Fibroblast of the aortic adventitia (primary cell): ENCODE results near the gene CRACR2B. TPM values are rescaled to one million over a fixed set of nuclear protein-coding genes. Genes with fewer than 3 reads are reported as not detected.

Experiments used
- DNase-seq: peaks from one replicate; pipeline ENCODE4 v3.0.0-alpha.2; 2010; ENCODE audit warnings: low read depth
- H3K4me3 ChIP-seq: 2 replicates; pipeline ENCODE4 v1.5.1; 2011; ENCODE audit warnings: low read depth, mild to moderate bottlenecking, control low read depth, low read length, moderate library complexity
- total RNA-seq: library from RNA; depleted of rRNA; stranded (reverse); fragments of >200 nt; gene quantifications from 2 replicates; pipeline ENCODE4 v1.2.3, GENCODE V29; 2012; ENCODE audit warnings: low replicate concordance
- TF ChIP-seq, protein P1 (sequence below): IDR thresholded peaks from 2 replicates; pipeline ENCODE4 v1.5.1; 2011; ENCODE audit warnings: mild to moderate bottlenecking, low read length, control low read depth, inconsistent platforms; ENCODE audit not compliant: insufficient read depth

Gene CRACR2B
- total RNA-seq, 1 donor, result 1.3 TPM

DNA sequence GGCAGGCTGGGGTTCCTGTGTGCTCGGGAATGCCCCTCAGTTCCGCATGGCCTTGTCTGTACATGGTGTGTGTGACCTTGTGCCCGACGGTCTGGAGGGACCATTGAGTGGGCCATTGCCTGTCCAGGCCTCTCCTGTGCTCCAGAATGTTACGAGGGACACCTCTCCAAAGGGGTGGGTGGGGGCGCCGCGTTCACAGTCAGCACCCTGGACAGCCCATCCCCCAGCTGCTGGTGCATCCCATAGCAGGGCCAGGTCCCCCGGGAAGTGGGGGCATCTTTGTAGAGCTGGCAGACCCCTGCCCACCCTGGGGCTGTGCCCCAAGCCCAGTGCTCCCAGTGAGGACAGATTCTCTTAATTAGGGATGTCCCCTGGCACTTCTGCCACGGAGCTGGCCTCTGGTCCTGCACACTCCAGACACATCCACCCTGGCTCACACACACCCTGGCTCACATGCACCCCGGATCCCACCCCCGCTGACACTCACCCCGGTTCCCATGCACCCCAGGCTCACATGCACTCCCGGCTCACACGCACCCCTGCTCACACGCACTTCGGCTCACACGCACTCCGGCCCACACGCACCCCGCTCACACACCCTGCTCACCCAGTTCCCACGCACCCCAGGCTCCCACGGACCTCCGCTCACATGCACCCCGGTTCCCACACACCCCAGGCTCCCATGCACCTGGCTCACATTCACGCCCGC, 30.5 kb downstream of the CRACR2B start:
- TF ChIP-seq, protein P1, sequence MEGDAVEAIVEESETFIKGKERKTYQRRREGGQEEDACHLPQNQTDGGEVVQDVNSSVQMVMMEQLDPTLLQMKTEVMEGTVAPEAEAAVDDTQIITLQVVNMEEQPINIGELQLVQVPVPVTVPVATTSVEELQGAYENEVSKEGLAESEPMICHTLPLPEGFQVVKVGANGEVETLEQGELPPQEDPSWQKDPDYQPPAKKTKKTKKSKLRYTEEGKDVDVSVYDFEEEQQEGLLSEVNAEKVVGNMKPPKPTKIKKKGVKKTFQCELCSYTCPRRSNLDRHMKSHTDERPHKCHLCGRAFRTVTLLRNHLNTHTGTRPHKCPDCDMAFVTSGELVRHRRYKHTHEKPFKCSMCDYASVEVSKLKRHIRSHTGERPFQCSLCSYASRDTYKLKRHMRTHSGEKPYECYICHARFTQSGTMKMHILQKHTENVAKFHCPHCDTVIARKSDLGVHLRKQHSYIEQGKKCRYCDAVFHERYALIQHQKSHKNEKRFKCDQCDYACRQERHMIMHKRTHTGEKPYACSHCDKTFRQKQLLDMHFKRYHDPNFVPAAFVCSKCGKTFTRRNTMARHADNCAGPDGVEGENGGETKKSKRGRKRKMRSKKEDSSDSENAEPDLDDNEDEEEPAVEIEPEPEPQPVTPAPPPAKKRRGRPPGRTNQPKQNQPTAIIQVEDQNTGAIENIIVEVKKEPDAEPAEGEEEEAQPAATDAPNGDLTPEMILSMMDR, result no peak
- DNase-seq, result no peak
- no peak overlapping the region for H3K4me3 ChIP-seq

DNA sequence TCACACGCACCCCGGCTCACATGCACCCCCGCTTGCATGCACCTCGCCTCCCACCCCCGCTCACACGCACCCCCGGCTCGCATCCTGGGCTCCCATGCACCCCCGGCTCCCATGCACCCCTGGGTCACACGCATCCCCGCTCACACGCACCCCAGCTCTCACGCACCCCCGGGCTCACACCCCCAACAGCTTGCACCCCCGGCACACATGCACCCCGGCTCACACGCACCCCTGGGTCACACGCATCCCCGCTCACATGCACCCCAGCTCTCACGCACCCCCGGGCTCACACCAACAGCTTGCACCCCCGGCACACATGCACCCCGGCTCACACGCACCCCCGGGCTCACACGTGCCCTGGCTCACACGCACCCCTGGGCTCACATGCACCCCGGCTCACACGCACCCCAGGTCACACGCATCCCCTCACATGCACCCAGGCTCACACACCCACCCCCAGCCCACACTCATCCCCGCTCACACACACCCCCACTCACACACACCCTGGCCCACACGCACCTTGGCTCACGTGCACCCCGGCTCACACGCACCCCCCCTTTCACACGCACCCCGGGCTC, 31.1 kb downstream of the CRACR2B start:
- no peak for DNase-seq
- no peak overlapping the region for H3K4me3 ChIP-seq
- TF ChIP-seq, protein P1, result no peak

DNA sequence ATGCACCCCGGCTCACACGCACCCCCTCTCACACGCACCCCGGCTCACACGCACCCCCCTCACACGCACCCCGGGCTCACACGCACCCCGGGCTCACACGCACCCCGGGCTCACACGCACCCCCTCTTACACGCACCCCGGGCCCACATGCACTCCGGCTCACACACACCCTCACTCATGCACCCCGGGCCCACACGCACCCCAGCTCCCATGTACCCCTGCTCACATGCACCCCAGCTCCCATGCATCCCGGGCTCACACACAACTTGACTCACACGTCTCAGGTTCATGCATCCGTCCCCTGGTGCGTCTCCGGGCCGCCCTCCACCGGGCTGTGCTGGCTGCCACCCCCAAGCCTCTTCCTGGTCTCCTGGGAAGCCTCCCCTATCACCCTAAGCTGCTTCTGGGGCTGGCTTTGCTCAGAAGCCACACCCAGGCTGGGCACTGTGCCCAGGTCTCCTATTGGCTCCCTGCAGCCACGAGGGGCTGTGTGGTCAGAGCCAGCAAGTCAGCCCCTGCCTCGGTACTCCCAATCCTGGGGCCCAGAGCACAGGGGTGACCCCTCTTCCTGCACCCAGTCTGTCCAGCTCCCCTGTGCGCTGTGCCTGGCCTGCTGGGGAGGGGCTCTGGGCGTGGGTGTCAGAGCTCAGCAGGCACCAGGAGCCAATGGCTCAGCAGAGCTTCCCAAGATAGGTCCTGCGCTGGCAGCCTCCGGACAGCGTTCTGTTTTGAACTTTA, 31.8 kb downstream of the CRACR2B start:
- peak overlapping the region; percentile 41 for H3K4me3 ChIP-seq
- DNase-seq, result peak; percentile 87
- TF ChIP-seq, protein P1, result no peak

DNA sequence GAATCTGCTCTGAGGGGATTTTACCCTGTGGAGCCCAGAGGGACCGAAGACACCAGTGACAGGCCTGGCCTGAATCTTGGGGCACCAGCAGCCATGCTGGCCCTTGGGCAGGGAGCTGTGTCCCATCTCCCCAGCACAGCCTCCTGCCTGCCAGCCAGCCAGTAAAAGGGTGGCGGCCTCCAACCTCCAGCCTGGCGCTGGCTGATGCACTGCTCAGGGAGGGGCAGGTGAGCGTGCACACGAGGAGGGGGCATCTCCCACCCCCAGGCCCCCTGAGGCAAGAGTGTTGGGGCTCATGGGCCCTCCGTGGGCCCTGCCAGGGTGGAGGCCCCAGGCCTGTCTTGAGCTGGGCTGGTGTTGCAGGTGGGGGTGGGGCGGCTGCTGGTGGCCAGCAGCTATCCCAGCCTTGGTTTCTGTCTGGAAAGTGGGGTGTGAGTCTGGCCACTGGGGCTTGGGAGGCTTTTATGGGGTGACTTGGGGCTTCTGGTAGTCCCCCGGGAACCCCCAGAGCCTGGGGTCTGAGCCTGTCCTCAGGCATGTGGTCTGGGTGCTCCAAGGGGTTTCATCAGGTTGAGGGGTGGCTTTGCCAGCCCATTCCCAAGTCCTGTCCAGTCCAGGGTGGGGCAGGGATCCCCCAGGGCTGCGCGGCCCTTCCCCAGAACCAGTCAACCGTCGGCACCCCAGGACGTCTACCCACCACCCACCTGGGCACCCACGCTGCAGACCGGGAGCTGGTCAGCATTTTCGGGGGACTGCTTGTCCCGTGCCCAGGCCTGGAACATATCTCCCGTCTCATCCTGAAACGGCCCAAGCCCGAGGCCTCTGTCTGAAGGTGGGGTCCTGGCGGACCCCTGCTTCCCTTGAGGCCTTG, 32.8 kb downstream of the CRACR2B start:
- TF ChIP-seq, protein P1, result no peak
- DNase-seq, result no peak
- no peak overlapping the region for H3K4me3 ChIP-seq

DNA sequence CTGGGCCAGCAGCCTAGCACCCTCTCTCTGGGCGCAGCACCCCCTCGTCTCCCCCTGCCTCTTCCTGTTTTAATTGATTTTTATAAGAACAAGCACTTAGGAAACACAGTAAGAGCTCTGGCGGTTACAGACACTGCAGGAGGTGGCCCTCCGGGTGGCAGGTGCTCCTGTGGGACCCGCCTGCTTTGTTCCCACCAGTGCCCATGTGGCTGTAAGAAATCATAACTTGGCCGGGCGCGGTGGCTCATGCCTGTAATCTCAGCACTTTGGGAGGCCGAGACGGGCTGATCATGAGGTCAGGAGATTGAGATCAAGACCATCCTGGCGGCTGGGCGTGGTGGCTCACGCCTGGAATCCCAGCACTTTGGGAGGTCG, 33.4 kb downstream of the CRACR2B start:
- TF ChIP-seq, protein P1, result no peak
- H3K4me3 ChIP-seq, result no peak overlapping the region
- no peak for DNase-seq

DNA sequence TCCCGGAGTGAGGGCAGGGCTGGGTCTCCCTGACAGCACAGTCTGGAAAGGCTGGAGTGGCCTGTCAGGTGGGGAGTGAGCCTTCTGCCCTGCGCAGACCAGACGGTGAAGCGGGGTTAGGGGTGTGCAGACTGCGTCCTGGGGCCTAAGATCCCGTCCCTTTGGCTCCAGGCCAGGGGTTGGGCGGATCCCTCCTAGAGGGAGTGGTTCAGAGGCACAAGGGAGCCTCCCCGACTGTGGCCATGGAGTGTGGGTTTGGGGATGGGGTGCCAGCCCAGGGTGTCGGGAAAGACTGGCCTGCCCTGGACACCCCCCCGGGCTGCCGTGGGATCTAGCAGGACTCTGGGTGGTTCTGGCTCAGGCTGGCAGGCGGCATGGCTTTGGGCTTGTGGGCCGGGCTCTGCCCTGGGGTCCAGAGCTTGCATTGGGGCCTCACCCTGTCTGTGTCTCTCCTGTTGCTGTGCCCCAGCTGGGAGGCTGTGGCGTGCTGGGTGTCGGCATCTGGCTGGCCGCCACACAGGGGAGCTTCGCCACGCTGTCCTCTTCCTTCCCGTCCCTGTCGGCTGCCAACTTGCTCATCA, 34.5 kb downstream of the CRACR2B start:
- no peak for DNase-seq
- TF ChIP-seq, protein P1, result no peak

More for the DNA sequence above, 34.5 kb downstream of the CRACR2B start:
- no peak overlapping the region for H3K4me3 ChIP-seq
